Transverse colon (tissue), 3 donors: ENCODE results near the gene RRP12.
A peak's percentile ranks its signal among the peaks of the same experiment; 100 is the strongest.

Source experiments
- CTCF ChIP-seq, 5 experiments: fragments of 200-600 bp in 3 of 5; fragments of 450-650 bp in 2 of 5; sonication (generic) in 3 of 5; IDR thresholded peaks; 1 replicate in 2 of 5; 2 replicates in 3 of 5; pipeline ENCODE4 v1.5.1; 2016 to 2017; ENCODE audit warnings: antibody characterized with exemption in 5 of 5, inconsistent platforms in 3 of 5, mild to moderate bottlenecking in 2 of 5, moderate library complexity in 1 of 5
- POLR2A ChIP-seq: fragments of 450-650 bp; IDR thresholded peaks from one replicate; pipeline ENCODE4 v1.6.1; 2016; ENCODE audit warnings: antibody characterized with exemption, mild to moderate bottlenecking, moderate library complexity

- TF ChIP-seq POLR2A = peak; percentile 20
- TF ChIP-seq CTCF (IDR thresholded peaks at IDR 0.05) = no peak
Measured at GRCh38 chr10:97336942-97337831, 64.0 kb downstream of the RRP12 start.
